Breast epithelium (tissue), 4 donors: ENCODE data around the gene MMP23B. TPM values are rescaled to one million over a fixed set of nuclear protein-coding genes. Genes with fewer than 3 reads are reported as not detected.

Experiments
- DNase-seq, 2 donors: peaks; one replicate each; pipeline ENCODE4 v3.0.0-alpha.2; 2019; ENCODE audit warnings: low spot score in 2 of 2
- H3K27ac ChIP-seq, 2 donors: fragments of 200-600 bp; sonication (generic) in 1 of 2; one replicate each; pipeline ENCODE4 v1.5.1; 2016 to 2019; ENCODE audit warnings: mild to moderate bottlenecking in 1 of 2
- H3K27me3 ChIP-seq, 2 donors: fragments of 200-600 bp; sonication (generic) in 1 of 2; one replicate each; pipeline versions ENCODE4 v1.5.1 to v1.6.0; 2017 to 2019; ENCODE audit warnings: control low read depth in 1 of 2, mild to moderate bottlenecking in 1 of 2
- H3K36me3 ChIP-seq: fragments of 200-600 bp; one replicate; pipeline ENCODE4 v1.5.1; 2019
- H3K4me1 ChIP-seq, 2 donors: fragments of 200-600 bp; sonication (generic); one replicate each; pipeline ENCODE4 v1.5.1; 2016 to 2019; ENCODE audit warnings: control low read depth in 1 of 2
- H3K4me3 ChIP-seq, 3 donors: fragments of 200-600 bp; sonication (generic); 1 replicate in 2 of 3; 2 replicates in 1 of 3; pipeline ENCODE4 v1.5.1; 2016 to 2019; ENCODE audit warnings: mild to moderate bottlenecking in 3 of 3, moderate library complexity in 2 of 3
- H3K9me3 ChIP-seq, 2 donors: fragments of 200-600 bp; sonication (generic) in 1 of 2; one replicate each; pipeline ENCODE4 v1.5.1; 2016 to 2019; ENCODE audit warnings: control low read depth in 1 of 2
- CTCF ChIP-seq, 3 donors: fragments of 450-650 bp; IDR thresholded peaks; one replicate each; pipeline ENCODE4 v1.5.1; 2016 to 2017; ENCODE audit warnings: antibody characterized with exemption in 3 of 3, mild to moderate bottlenecking in 3 of 3, moderate library complexity in 3 of 3
- POLR2A ChIP-seq: fragments of 450-650 bp; IDR thresholded peaks from one replicate; pipeline ENCODE4 v1.6.1; 2016; ENCODE audit warnings: antibody characterized with exemption, mild to moderate bottlenecking, moderate library complexity
- POLR2AphosphoS5 ChIP-seq, 3 donors: sonication (generic); formaldehyde crosslinking; IDR thresholded peaks; one replicate each; pipeline ENCODE4 v1.6.1; 2017; ENCODE audit warnings: antibody characterized with exemption in 3 of 3
- intact Hi-C: fragments of 100-400 bp; cut with DNase I; formaldehyde crosslinking; loops from one replicate; pipeline ENCODE4 v1.15.1; 2023; ENCODE audit warnings: low total_unique reads
- total RNA-seq, 3 donors: library from RNA; depleted of rRNA; stranded (reverse); fragments of >200 nt; gene quantifications; one replicate each; pipeline ENCODE4 v1.1.0, GENCODE V29; 2016

Gene MMP23B
- total RNA-seq, 3 donors from 2014 or later, result 2.7 to 15.5 (median 7.5) TPM

- no peaks in the 10 kb centered on the region for H3K9me3 ChIP-seq
- TF ChIP-seq CTCF (IDR thresholded peaks at IDR 0.05) (no peak), POLR2AphosphoS5 (IDR thresholded peaks at IDR 0.05) (no peak), POLR2A (no peak)
- intact Hi-C loops, result no loop called here
- H3K27me3 ChIP-seq, result no peaks in the 10 kb centered on the region
- H3K36me3 ChIP-seq, result no peaks in the 10 kb centered on the region
- no peak overlapping the region for H3K27ac ChIP-seq
- DNase-seq, result no peak
- no peak overlapping the region for H3K4me3 ChIP-seq
- no peaks in the 10 kb centered on the region for H3K4me1 ChIP-seq
Measured at GRCh38 chr1:1622788-1623094, 9.2 kb upstream of the MMP23B start.

GRCh38 chr1:1623181-1623630 lies 8.8 kb upstream of the MMP23B start:
- H3K36me3 ChIP-seq, result no peaks in the 10 kb centered on the region
- intact Hi-C loops, result no loop called here

GRCh38 chr1:1623631-1624442 lies 8.1 kb upstream of the MMP23B start:
- Histone ChIP-seq H3K36me3 (no peaks in the 10 kb centered on the region), H3K4me3 (no peak overlapping the region), H3K9me3 (no peaks in the 10 kb centered on the region), H3K4me1 (no peaks in the 10 kb centered on the region), H3K27me3 (no peaks in the 10 kb centered on the region), H3K27ac (no peak overlapping the region)
- intact Hi-C loops, result no loop called here
- no peak for DNase-seq
- TF ChIP-seq POLR2AphosphoS5 (IDR thresholded peaks at IDR 0.05), result no peak
- TF ChIP-seq CTCF (IDR thresholded peaks at IDR 0.05), result no peak
- TF ChIP-seq POLR2A, result no peak

More at GRCh38 chr1:1623181-1623630, 8.8 kb upstream of the MMP23B start:
- no peak overlapping the region for H3K4me3 ChIP-seq
- TF ChIP-seq CTCF (IDR thresholded peaks at IDR 0.05), result no peak
- no peak for TF ChIP-seq POLR2A
- no peak for TF ChIP-seq POLR2AphosphoS5 (IDR thresholded peaks at IDR 0.05)
- no peaks in the 10 kb centered on the region for H3K27me3 ChIP-seq
- H3K9me3 ChIP-seq, result no peaks in the 10 kb centered on the region
- no peaks in the 10 kb centered on the region for H3K4me1 ChIP-seq
- no peak overlapping the region for H3K27ac ChIP-seq
- DNase-seq, result no peak

GRCh38 chr1:1624443-1625403 lies 7.2 kb upstream of the MMP23B start:
- no peak overlapping the region for H3K27ac ChIP-seq
- TF ChIP-seq CTCF (IDR thresholded peaks at IDR 0.05) (no peak), POLR2AphosphoS5 (IDR thresholded peaks at IDR 0.05) (no peak), POLR2A (no peak)
- H3K36me3 ChIP-seq, result no peaks in the 10 kb centered on the region
- H3K4me3 ChIP-seq, result no peak overlapping the region
- DNase-seq, result no peak
- intact Hi-C loops, result loop anchor here (5.0 kb wide), 1 partner anchor 1788 kb away; no protein-coding TSS in a partner anchor
- H3K27me3 ChIP-seq, result no peaks in the 10 kb centered on the region
- no peaks in the 10 kb centered on the region for H3K4me1 ChIP-seq
- no peaks in the 10 kb centered on the region for H3K9me3 ChIP-seq
